ENCODE measurements around the gene CFAP68.
"Not testable (repeated sequence)": the region's sequence is repeated elsewhere in the genome, so short reads cannot be mapped to it uniquely, and the experiment has no call there.

Gene CFAP68

GRCh38 chr11:111870886-111871692 is 8.3 kb upstream of the CFAP68 start, which contains the start of gene ALG9:
ALG9 (minus strand) TSS chr11:111871581; CDS start chr11:111871482, 99 bp downstream.
- peak; percentile 93 for DNase-seq

GRCh38 chr11:111871693-111872161 is 7.6 kb upstream of the CFAP68 start:
- no peak for DNase-seq

- no peak for DNase-seq
These were observed 924 bp upstream of the CFAP68 start for GRCh38 chr11:111878385-111878848.

GRCh38 chr11:111879637-111879960 is 258 bp downstream of the CFAP68 start:
- no peak for DNase-seq

GRCh38 chr11:111882202-111882601 is 2.9 kb downstream of the CFAP68 start:
- DNase-seq: no peak

GRCh38 chr11:111885053-111885452 is 5.7 kb downstream of the CFAP68 start:
- DNase-seq: not testable (repeated sequence)

- DNase-seq: no peak
These were observed 6.7 kb downstream of the CFAP68 start for GRCh38 chr11:111886032-111886431.

GRCh38 chr11:111886844-111887243 is 7.5 kb downstream of the CFAP68 start:
- DNase-seq: no peak

GRCh38 chr11:111905411-111905810 is 26.1 kb downstream of the CFAP68 start:
- DNase-seq: no peak

GRCh38 chr11:111906680-111907079 is 27.3 kb downstream of the CFAP68 start:
- DNase-seq: no peak

- DNase-seq: no peak
These were observed 29.4 kb downstream of the CFAP68 start for GRCh38 chr11:111908639-111909305.

GRCh38 chr11:111909378-111909777 is 30.0 kb downstream of the CFAP68 start:
- no peak for DNase-seq

- no peak for DNase-seq
These were observed 31.6 kb downstream of the CFAP68 start for GRCh38 chr11:111910676-111911562.

- DNase-seq: peak; percentile 67
These were observed 32.4 kb downstream of the CFAP68 start, which contains the start of gene CRYAB for GRCh38 chr11:111911563-111912401. CRYAB (minus strand) TSS chr11:111911770; CDS start chr11:111911724, 46 bp downstream.

GRCh38 chr11:111912535-111912934 is 33.2 kb downstream of the CFAP68 start, which contains the start of gene HSPB2:
HSPB2 (plus strand) TSS chr11:111912734; CDS start chr11:111912830, 96 bp downstream.
- DNase-seq: no peak

- DNase-seq: no peak
These were observed 33.9 kb downstream of the CFAP68 start for GRCh38 chr11:111913031-111913861.

GRCh38 chr11:111913997-111914396 is 34.7 kb downstream of the CFAP68 start:
- DNase-seq: no peak

- DNase-seq: no peak
These were observed 37.4 kb downstream of the CFAP68 start for GRCh38 chr11:111916768-111917167.

GRCh38 chr11:111917312-111917711 is 38.0 kb downstream of the CFAP68 start:
- no peak for DNase-seq

- no peak for DNase-seq
These were observed 38.4 kb downstream of the CFAP68 start for GRCh38 chr11:111917788-111918187.
